ENCODE measurements around the gene POMGNT2.
"Not testable (repeated sequence)": the region's sequence is repeated elsewhere in the genome, so short reads cannot be mapped to it uniquely, and the experiment has no call there.

The POMGNT2 gene

DNA sequence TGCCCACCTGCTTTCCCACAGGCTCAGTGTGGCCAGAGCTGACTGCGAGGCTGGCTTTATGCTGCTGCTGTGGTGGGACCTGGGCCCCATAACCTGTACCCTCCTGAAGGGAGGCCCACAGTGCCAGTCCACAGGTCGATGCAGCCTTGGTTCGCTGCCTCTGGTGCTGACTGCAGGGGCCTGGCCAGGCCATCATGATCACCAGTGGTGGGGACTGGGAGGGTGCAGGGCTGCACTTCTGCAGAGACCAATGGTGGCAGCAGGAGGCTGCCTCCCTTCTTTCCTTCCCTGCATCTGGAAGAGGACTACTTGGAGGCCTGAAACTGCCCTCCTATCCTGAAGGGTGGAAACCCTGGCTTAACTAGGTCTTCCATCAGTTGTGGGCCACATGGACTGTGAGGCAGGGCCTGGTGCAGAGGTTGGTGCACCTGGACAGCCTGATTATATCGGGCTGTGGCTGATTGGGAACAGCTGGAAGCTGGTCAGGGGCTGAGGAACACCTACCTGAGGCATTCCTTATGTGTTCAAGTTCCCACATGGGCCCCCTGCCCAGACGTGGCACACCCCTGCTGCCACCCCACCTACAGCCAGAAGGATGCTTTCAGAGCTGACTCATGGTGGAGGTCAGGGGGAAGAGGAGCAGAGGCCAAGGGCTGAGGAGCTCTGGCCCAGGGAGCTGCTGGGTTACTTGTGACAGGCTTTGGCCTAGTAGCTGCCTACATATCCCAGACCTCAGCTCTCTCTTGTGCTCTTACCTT, 29.8 kb downstream of the POMGNT2 start:
- DNase-seq = no peak

- no peak for DNase-seq
Measured at GRCh38 chr3:43074901-43075689, 30.8 kb downstream of the POMGNT2 start.

DNA sequence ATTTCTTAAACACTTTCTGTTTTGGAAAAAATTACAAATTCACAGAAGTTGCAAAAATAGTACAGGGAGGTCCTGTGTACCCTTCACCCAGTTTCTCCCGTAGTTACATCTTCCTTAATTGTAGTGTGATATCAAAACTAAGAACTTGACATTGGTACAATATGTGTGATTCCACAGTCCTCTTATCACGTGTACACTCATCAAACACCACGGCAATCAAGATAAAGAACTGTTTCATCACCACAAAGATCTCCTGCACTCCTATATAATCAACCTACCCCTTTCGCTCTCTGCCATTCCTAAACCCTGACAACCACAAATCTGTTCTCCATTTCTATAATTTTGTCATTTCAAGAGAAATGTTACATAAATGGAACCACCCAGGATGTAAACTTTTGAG, 31.4 kb downstream of the POMGNT2 start:
- DNase-seq = no peak

DNA sequence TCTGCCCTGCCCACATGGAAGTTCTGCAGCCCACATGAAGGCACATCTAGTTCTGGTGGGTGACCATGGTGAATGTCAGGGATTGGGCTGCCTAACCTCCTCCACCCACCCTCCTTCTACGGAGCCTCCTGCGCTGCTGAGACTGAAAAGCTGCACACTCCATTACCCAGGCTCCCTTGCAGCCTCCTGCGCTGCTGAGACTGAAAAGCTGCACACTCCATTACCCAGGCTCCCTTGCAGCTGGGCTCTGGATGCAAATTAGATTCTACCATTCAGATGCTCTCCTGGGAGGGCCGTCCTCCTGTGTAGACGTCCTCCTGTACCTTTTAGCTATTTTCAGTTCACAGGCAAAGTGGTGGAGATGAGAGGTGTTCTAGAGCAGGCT, 32.1 kb downstream of the POMGNT2 start:
- DNase-seq = no peak

- no peak for DNase-seq
Measured at GRCh38 chr3:43073116-43073835, 32.6 kb downstream of the POMGNT2 start.

DNA sequence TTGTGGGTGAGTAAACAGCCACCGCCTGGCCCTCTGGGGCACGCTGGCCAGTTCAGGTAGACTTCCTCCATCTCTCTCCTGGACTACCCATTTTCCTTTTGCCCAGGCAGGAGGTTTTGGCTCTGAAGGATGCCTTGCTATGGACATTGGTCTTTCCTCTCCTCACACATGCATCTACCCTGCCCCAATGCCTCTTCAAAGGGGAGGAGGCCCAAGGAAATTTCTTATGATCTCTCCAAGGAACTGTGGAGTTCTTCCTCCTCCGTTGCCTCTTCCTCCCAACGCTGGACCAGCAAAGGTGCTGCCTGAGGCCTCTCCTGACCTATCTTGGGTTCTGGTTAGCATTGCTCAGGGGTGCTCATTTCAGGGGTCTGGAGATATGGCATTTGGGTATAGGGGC, 33.5 kb downstream of the POMGNT2 start:
- DNase-seq = no peak

GRCh38 chr3:43071313-43071893, 34.5 kb downstream of the POMGNT2 start:
- DNase-seq = no peak

DNA sequence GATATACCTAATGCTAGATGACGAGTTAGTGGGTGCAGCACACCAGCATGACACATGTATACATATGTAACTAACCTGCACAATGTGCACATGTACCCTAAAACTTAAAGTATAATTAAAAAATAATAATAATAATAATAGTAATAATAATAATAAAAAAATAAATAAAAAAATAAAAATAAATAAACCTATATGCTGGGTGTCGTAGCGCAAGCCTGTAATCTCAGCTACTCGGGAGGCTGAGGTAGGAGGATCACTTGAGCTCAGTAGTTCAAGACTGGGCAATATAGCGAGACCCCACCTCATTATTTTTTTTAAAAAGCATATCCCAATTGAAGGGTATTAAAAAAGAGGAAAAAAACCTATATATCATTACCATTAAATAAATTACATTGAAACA, 35.2 kb downstream of the POMGNT2 start:
- DNase-seq = not testable (repeated sequence)

GRCh38 chr3:43063114-43063513, 42.8 kb downstream of the POMGNT2 start:
- DNase-seq = no peak

DNA sequence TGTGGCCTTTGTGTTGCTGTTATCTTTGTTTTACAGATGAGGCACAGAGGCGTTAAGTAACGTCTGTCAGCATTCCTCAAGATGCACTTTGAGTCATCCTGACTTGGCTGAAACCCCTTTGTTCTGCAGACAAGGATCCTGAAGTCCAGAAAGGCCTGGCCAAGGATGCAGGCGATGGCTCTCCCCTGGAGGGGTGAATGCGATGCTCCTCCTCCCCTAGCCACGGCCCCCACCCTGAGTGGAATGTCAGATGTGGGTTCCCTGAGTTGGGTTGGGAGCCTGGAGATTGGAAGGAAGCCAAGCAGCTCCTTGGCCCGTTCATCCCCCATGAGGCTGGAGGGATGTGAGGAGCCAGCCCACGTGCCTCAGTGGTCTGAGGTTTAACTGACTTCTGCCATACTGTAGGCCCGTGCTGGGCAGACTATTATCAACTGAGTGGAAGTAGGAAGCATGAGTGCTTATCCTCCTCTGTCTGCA, 43.3 kb downstream of the POMGNT2 start:
- DNase-seq = no peak

GRCh38 chr3:43062040-43062563, 43.8 kb downstream of the POMGNT2 start:
- no peak for DNase-seq

GRCh38 chr3:43061101-43061895, 44.6 kb downstream of the POMGNT2 start:
- DNase-seq = no peak

DNA sequence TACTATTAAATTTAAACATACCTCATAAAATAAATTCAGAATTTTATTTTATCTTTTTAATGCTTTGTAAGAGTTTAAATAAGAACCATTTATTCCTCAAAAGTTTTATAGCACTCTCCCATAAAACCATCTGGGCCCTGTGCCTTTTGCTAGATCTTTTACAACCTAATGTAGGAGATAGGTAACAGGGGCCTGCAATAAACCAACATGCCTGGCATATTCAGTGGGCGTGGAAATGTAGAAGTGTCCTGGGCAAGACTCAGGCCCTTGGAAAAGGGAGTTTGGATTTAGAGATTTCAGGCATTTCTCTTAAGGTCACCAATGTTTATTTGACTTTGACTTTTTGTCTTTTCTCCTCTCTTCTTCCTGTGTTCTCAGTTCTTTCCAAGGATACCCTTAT, 46.4 kb downstream of the POMGNT2 start:
- DNase-seq = no peak

DNA sequence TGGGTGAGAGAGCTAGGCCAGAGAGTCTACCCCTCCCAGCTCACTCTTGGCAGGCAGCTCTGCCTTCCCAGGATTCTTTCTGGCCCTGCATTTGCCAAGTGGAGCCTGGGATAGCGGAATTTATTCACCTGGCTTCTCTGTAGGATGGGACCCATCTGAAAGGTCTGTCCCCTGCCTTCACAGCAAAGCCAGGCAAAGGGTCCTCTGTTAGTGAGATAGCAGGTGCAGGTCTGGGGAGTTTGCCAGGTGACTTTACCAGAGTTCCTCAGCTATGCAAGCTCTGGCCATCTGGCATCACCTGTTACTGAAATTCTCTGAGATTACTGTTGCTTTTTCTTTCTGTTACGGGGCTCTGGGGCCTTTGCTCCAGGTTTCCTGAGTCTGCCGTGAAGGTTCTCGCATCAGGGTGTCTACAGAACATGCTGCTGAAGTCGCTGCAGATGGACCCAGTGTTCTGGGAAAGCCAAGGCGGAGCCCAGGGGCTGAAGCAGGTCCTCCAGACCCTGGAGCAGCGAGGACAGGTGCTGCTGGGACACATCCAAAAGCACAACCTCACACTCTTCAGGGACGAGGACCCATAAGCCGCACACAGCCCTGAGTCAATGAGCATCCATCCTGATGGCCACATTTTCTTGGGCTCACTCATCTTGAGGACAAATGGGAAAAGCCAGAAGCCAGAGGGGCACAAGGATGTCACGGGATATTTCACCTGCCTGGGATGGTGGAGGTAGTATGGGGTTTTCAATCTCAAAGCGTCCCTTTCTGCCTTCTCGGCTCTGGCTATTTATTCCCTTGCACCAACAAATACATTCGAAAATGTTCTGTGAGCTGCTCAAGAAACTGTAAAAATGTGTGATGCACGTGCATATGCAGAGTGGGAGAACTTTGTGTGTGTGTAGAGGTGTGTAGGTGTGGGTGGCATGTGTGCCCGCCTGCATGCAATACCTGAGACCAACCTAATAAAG, 49.8 kb downstream of the POMGNT2 start:
- DNase-seq = no peak

- no peak for DNase-seq
Measured at GRCh38 chr3:43055393-43055792, 50.5 kb downstream of the POMGNT2 start.

DNA sequence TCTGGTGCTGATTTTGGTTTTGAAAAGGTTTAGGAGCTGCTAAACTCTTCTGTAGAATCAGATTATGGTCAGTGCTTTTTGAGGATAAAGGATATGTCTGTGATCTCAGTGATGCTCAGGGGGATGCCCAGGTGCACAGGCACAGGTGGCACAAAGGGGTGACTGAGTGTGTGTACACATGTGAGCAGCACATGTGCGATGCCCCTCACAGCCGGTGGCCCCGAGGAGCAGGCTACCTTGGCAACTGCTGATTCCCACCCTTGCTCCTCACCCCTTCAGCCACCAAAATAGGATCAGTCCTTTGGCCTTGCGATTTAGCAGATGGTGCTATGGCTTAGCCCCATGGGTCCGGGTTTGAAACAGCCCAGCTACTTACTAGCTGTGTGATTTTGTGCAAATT, 51.1 kb downstream of the POMGNT2 start:
- DNase-seq = no peak

DNA sequence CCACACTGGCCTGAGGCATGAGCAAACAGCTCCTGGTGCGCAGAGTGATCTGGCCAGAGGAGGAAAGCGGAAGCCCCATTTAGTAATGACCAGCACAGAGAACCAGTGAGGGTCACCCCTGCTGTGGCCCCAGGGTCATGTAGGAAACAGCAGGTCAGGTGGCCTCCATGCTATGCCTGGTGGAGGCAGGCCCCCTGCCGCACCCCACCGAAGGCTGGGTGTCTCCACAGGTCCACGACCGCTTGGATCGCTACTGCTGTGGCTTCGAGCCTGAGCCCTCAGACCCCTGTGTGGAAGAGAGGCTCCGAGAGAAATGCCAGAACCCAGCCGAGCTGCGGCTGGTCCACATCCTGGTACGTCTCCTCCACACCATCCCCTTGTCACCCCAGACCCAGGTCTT, 52.6 kb downstream of the POMGNT2 start:
- no peak for DNase-seq

- no peak for DNase-seq
Measured at GRCh38 chr3:43048470-43048869, 57.4 kb downstream of the POMGNT2 start.

DNA sequence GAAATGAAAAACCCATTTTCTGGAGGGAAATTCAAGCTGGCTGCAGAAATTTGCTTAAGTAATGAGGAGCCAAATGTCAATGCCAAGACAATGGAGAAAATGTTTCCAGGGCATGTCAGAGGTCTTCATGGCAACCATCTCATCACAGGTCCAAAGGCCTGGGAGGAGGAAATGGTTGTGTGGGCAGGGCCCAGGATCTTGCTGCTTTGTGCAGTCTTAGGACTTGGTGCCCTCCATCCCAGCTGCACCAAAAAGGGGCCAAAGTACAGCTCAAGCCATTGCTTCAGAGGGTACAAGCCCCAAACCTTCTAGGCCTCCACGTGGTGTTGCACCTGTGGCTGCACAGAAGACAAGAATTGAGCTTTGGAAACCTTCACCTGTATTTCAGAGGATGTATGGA, 59.3 kb downstream of the POMGNT2 start:
- no peak for DNase-seq

DNA sequence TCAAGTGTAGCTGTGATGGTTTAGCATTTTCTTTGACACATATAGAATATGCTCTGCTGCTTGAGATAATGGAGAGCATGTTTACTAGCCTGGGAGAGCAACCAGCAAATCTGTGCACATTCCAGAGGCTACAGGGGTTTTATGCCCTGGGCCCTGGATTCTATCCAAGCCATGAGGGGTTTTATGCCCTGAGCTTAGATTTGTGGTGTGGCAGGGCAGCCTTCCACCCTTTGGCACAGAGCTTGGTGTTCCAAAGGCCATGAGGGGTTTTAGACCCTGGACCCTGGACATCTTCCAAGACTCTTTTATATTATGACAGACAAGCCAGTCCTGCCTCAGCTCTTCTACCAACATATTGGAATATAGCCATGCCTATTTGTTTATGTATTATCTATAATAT, 60.8 kb downstream of the POMGNT2 start:
- not testable (repeated sequence) for DNase-seq

- DNase-seq = no peak
Measured at GRCh38 chr3:43043793-43044192, 62.1 kb downstream of the POMGNT2 start.
